Measurements from ENCODE around the gene FHAD1.

Gene FHAD1

DNA sequence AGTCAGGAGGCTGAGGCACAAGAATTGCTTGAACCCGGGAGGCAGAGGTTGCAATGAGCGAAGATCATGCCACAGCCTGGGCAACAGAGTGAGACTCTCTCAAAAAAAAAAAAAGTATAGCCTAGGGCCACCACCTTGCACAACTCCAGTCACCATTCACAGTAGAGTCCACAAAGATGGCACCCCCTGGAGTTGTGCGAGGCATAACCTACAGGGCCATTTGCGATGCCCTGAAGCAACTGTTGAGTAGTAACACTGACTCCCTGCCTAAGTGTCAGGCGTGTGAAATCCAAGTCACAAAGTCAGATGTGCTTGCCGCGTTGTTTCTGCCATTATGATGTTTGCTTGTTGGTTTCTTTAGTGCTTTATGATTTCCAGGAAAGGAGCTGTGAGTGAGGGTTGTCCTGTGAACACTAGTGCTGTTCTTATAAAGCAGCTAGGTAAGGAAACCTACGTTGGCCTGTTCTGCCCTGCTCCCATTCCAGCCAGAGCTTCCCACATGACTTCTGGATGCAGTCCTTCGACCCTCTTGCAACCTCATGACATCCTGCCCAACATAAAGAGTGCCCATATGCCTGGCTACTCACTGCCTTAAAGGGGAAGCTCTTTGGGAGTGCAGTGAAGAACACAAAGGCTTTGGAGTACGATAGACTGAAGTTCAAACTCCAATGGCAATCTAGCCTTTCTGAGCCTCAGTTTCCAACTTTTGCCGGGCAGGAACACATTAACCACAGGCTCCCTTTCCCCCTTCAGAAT, 29.8 kb downstream of the FHAD1 start:
- Histone ChIP-seq H3K4me3 (ENCODE audit: low read depth, low read length) (no peak overlapping the region), H3K9ac (no peak overlapping the region), H3K27ac (no peak overlapping the region), H3K9me3 (ENCODE audit: control insufficient read depth, low read length) (no peaks in the 10 kb centered on the region), H3K4me1 (no peaks in the 10 kb centered on the region), H2AFZ (no peak overlapping the region), H3K79me2 (no peaks in the 10 kb centered on the region), H3K27me3 (ENCODE audit: control insufficient read depth, insufficient read depth, low read length) (no peaks in the 10 kb centered on the region), H3K36me3 (ENCODE audit: control insufficient read depth, insufficient read depth, low read length) (no peaks in the 10 kb centered on the region), H3K4me2 (ENCODE audit: low read length) (no peak overlapping the region)
- TF ChIP-seq CTCF (IDR thresholded peaks at IDR 0.05): no peak

- no peak overlapping the region for H3K4me2 ChIP-seq (ENCODE audit: low read length)
- no peak overlapping the region for H3K9ac ChIP-seq
- H2AFZ ChIP-seq: no peak overlapping the region
- no peaks in the 10 kb centered on the region for H3K79me2 ChIP-seq
- no peaks in the 10 kb centered on the region for H3K9me3 ChIP-seq (ENCODE audit: control insufficient read depth, low read length)
- H3K27ac ChIP-seq: no peak overlapping the region
- H3K4me3 ChIP-seq (ENCODE audit: low read depth, low read length): no peak overlapping the region
- no peaks in the 10 kb centered on the region for H3K27me3 ChIP-seq (ENCODE audit: control insufficient read depth, insufficient read depth, low read length)
- TF ChIP-seq CTCF (IDR thresholded peaks at IDR 0.05): no peak
- H3K36me3 ChIP-seq (ENCODE audit: control insufficient read depth, insufficient read depth, low read length): no peaks in the 10 kb centered on the region
- H3K4me1 ChIP-seq: no peaks in the 10 kb centered on the region
Measured at GRCh38 chr1:15277447-15277838, 30.4 kb downstream of the FHAD1 start.

DNA sequence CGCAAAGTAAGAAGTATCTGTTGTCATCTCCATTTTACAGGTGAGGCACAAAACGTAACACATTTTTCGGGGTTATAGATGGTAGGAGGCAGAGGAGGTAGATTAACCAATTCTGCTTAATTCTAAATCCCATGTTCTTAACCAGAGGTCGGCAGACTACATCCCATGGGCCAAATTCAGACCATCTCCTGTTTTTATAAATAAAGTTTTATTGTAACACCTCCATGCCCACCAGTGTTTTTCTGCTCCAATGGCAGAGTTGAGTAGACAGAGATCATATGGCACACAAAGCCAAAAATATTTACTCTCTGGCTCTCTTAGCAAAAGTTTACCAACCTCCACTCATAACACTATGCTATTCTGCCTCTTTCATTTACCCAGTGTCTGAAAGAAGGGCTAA, 30.9 kb downstream of the FHAD1 start:
- TF ChIP-seq CTCF (IDR thresholded peaks at IDR 0.05): no peak
- Histone ChIP-seq H3K9ac (no peak overlapping the region), H3K27ac (no peak overlapping the region), H3K79me2 (no peaks in the 10 kb centered on the region), H3K4me1 (no peaks in the 10 kb centered on the region), H3K27me3 (ENCODE audit: control insufficient read depth, insufficient read depth, low read length) (no peaks in the 10 kb centered on the region), H3K9me3 (ENCODE audit: control insufficient read depth, low read length) (no peaks in the 10 kb centered on the region), H3K4me3 (ENCODE audit: low read depth, low read length) (no peak overlapping the region), H3K36me3 (ENCODE audit: control insufficient read depth, insufficient read depth, low read length) (no peaks in the 10 kb centered on the region), H2AFZ (no peak overlapping the region), H3K4me2 (ENCODE audit: low read length) (no peak overlapping the region)

DNA sequence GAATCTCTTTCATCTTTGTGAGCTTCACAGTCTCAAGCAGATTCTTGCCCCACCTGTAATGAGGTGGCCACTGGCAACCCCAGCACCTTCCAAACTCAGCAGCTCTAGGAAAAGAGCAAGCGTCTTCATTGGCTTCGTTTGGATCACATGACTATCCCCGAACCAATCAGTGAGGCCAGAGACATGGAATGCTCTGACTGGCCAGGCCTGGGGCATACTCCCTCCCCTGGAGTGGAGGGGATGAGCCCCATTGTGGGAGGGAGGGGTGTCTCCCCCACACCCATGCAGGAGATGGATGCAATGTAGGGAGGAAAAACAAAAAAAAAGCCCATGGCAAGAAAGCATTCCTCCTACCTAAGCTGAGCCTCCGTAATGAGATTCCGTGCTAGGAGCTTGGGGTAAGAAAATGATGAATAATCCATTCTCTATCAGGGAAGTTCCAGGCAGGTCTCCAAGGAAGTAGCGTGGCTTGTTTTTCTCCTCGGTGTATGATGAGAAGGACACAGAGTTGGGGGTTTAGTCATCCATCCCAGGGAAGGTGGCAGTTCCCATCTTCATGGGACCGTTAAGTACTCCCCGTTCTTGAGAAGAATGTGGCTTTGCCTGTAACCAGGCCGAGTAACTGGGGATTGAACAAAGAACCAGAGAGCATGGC, 32.7 kb downstream of the FHAD1 start:
- no peak for TF ChIP-seq CTCF (IDR thresholded peaks at IDR 0.05)
- Histone ChIP-seq H3K9me3 (ENCODE audit: control insufficient read depth, low read length) (no peaks in the 10 kb centered on the region), H3K4me1 (no peaks in the 10 kb centered on the region), H3K27ac (no peak overlapping the region), H3K4me2 (ENCODE audit: low read length) (no peak overlapping the region), H3K4me3 (ENCODE audit: low read depth, low read length) (no peak overlapping the region), H2AFZ (no peak overlapping the region), H3K27me3 (ENCODE audit: control insufficient read depth, insufficient read depth, low read length) (no peaks in the 10 kb centered on the region), H3K36me3 (ENCODE audit: control insufficient read depth, insufficient read depth, low read length) (no peaks in the 10 kb centered on the region), H3K9ac (no peak overlapping the region), H3K79me2 (no peaks in the 10 kb centered on the region)

GRCh38 chr1:15280416-15280815, 33.4 kb downstream of the FHAD1 start:
- Histone ChIP-seq H3K4me2 (ENCODE audit: low read length) (no peak overlapping the region), H3K4me3 (ENCODE audit: low read depth, low read length) (no peak overlapping the region), H3K4me1 (no peaks in the 10 kb centered on the region), H3K36me3 (ENCODE audit: control insufficient read depth, insufficient read depth, low read length) (no peaks in the 10 kb centered on the region), H3K27ac (no peak overlapping the region), H3K9ac (no peak overlapping the region), H3K9me3 (ENCODE audit: control insufficient read depth, low read length) (no peaks in the 10 kb centered on the region), H2AFZ (no peak overlapping the region), H3K27me3 (ENCODE audit: control insufficient read depth, insufficient read depth, low read length) (no peaks in the 10 kb centered on the region), H3K79me2 (no peaks in the 10 kb centered on the region)
- TF ChIP-seq CTCF (IDR thresholded peaks at IDR 0.05): no peak

All from parathyroid adenoma (tissue), 2 donors.